ENCODE results near the gene APOA4. TPM values are rescaled to one million over a fixed set of nuclear protein-coding genes. Genes with fewer than 3 reads are reported as not detected.

APOA4 gene
- total RNA-seq, 1 donor from 2014 or later, result not detected

DNA sequence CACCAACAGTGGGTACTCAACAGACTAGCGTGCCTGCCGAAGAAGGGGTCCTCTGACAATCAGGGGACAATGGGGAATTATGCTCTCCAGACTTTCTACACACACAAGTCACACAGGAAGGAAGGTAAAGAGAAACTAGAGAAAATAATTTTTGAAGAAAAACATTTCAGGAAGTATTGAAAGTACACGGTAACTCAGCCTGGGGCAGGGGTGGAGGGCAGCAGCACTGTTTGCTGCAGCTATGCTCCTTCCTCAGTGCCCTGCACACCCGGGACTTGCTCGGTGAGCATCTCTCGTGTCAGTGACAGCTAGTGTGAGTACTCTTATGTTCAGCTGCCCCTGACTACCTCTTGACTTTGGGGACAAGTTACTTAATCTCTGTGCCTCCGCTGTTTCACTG, 32.3 kb upstream of the APOA4 start:
- H3K9me3 ChIP-seq, result no peaks in the 10 kb centered on the region
- no peak overlapping the region for H3K4me3 ChIP-seq
- H3K4me1 ChIP-seq, result peaks cover 24% of the 10 kb centered on the region
- intact Hi-C loops (cut with DNase I), result no loop called here
- DNase-seq (no peak), ATAC-seq (no peak)
- no peaks in the 10 kb centered on the region for H3K27me3 ChIP-seq
- H3K36me3 ChIP-seq, result peaks cover 34% of the 10 kb centered on the region
- H3K27ac ChIP-seq, result no peak overlapping the region
- TF ChIP-seq, protein P1, sequence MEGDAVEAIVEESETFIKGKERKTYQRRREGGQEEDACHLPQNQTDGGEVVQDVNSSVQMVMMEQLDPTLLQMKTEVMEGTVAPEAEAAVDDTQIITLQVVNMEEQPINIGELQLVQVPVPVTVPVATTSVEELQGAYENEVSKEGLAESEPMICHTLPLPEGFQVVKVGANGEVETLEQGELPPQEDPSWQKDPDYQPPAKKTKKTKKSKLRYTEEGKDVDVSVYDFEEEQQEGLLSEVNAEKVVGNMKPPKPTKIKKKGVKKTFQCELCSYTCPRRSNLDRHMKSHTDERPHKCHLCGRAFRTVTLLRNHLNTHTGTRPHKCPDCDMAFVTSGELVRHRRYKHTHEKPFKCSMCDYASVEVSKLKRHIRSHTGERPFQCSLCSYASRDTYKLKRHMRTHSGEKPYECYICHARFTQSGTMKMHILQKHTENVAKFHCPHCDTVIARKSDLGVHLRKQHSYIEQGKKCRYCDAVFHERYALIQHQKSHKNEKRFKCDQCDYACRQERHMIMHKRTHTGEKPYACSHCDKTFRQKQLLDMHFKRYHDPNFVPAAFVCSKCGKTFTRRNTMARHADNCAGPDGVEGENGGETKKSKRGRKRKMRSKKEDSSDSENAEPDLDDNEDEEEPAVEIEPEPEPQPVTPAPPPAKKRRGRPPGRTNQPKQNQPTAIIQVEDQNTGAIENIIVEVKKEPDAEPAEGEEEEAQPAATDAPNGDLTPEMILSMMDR (IDR thresholded peaks at IDR 0.05), result no peak

DNA sequence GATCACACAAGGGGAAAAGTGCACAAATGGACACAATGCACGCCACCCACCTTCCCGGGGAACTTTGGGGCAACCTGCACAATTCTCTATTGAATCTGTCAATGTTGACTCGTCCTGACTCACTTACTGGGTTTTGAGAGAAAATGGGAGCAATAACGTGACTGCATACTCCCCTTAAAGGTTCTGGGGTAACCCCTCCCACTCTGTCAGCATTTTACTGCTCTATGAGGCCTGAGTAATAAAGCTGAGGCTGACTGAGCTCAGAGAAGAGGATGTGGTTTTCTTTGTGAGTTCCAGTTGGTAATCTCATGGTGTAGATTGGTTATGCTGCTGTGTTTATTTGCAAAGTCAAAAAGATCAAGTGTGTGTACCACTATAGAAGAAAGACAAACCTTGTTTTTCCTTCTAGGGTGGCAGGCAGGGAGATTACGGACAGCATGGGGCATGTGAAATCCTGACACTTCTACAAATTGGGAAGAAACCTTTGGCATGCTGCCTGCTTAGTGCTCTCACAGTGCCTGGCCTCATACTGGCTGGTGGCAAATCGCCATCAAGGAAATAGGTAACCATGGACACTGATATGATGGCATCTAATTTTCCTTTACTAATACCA, 30.5 kb upstream of the APOA4 start:
- Histone ChIP-seq H3K27me3 (no peaks in the 10 kb centered on the region), H3K36me3 (peaks cover 26% of the 10 kb centered on the region), H3K9me3 (no peaks in the 10 kb centered on the region), H3K27ac (peak overlapping the region; percentile 21), H3K4me1 (peaks cover 24% of the 10 kb centered on the region), H3K4me3 (no peak overlapping the region)
- intact Hi-C loops (cut with DNase I), result no loop called here
- no peak for DNase-seq
- peak; percentile 84 for ATAC-seq
- TF ChIP-seq, protein P1 (IDR thresholded peaks at IDR 0.05), result no peak

DNA sequence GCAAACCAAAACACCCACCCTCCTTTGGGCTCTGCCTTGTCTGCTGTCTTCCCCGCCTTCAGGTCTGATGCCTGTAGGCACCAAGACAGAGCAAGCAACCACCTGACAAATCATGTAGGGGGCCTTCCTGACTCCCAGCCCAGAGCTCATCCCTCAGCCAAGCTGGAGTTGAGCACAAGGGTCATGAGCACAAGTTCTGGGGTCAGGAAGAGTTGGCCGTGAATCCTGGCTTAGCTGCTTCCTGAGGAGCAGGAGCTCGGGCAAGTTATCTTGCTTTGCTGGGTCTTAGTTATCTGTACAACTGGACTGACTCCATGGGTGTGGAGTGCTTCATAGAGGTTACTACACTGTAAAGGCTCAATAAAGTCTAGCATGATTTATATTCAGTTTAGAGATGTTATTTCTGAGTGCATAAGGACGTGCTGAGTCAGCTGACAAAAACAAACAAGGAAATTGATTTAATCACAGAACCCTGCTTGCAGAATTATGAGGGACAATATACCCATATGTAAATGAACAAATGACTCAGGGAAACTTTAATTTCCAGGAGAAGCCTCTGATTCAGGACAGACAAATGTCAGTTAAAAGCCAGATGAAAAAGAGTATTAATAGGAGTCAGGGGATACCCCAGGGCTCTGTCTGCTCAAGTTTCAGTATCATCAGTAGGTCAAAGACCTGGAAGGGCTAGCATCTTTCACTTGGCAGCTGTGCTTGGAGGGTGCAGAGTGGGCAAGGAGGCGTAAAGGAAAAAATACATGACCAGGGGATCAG, 29.3 kb upstream of the APOA4 start:
- no peak for ATAC-seq
- intact Hi-C loops (cut with DNase I), result no loop called here
- TF ChIP-seq, protein P1 (IDR thresholded peaks at IDR 0.05), result no peak
- no peaks in the 10 kb centered on the region for H3K9me3 ChIP-seq
- H3K27me3 ChIP-seq, result no peaks in the 10 kb centered on the region
- peaks cover 24% of the 10 kb centered on the region for H3K4me1 ChIP-seq
- H3K4me3 ChIP-seq, result no peak overlapping the region
- DNase-seq, result no peak
- H3K36me3 ChIP-seq, result peaks cover 26% of the 10 kb centered on the region
- peak overlapping the region; percentile 33 for H3K27ac ChIP-seq

DNA sequence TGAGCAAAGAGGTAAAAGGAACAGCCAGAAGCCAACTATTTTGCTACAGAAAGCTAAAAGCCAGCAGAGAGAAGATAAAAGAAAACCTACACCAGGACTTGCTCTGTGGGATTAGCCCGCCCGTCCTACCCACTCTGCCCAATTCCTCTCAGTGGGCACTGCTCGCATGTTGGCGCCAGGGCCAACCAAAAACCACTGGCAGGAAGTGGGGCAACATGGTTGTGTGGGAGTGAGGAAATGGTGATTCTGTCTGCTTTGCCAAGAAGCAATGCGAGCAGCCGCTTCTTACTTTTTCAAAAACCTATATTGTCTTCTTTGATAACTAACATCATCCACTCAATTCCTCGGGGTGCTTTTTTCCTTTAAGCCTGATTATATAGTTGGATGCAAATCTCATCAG, 28.5 kb upstream of the APOA4 start:
- Histone ChIP-seq H3K27me3 (no peaks in the 10 kb centered on the region), H3K9me3 (no peaks in the 10 kb centered on the region), H3K4me3 (no peak overlapping the region), H3K36me3 (peaks cover 26% of the 10 kb centered on the region), H3K27ac (no peak overlapping the region), H3K4me1 (peaks cover 19% of the 10 kb centered on the region)
- TF ChIP-seq, protein P1 (IDR thresholded peaks at IDR 0.05), result no peak
- peak; percentile 79 for ATAC-seq
- DNase-seq, result no peak
- intact Hi-C loops (cut with DNase I), result no loop called here

DNA sequence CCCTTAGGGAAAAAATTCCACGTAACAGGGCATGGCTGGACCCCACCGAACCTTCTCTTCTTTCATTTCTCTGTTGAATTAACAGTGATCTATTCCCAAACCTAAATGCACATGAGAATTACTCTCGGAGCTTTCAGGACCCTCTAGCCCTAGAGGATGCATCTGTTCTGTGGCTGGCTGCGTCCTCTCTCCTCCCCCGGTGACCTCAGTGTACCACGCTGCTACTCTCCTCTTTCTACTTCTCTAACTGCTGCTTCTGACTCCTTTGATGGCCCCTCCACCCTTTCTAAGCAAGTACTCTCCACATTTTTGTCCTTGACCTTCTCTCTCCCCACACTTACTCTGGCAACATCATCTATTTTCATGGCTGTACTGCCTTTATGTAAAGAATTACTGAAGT, 26.4 kb upstream of the APOA4 start:
- DNase-seq, result no peak

More for the DNA sequence above, 26.4 kb upstream of the APOA4 start:
- Histone ChIP-seq H3K27ac (no peak overlapping the region), H3K4me3 (no peak overlapping the region), H3K27me3 (no peaks in the 10 kb centered on the region), H3K36me3 (peaks cover 46% of the 10 kb centered on the region), H3K9me3 (no peaks in the 10 kb centered on the region), H3K4me1 (peaks cover 18% of the 10 kb centered on the region)
- ATAC-seq, result no peak
- TF ChIP-seq, protein P1 (IDR thresholded peaks at IDR 0.05), result no peak
- intact Hi-C loops (cut with DNase I), result no loop called here

Data from upper lobe of right lung (tissue), 1 donor.